Colonic mucosa (tissue), 4 donors: ENCODE results near the gene COL4A4. TPM values are rescaled to one million over a fixed set of nuclear protein-coding genes. Genes with fewer than 3 reads are reported as not detected.

ENCODE experiments used
- DNase-seq: peaks from one replicate; pipeline ENCODE4 v3.0.0-alpha.2; 2020
- H3K27ac ChIP-seq: fragments of 200-600 bp; one replicate; pipeline ENCODE4 v1.8.0; 2021
- H3K27me3 ChIP-seq: fragments of 200-600 bp; one replicate; pipeline ENCODE4 v1.8.0; 2021
- H3K36me3 ChIP-seq: fragments of 200-600 bp; one replicate; pipeline ENCODE4 v1.8.0; 2021
- H3K4me1 ChIP-seq: fragments of 200-600 bp; one replicate; pipeline ENCODE4 v1.8.0; 2021; ENCODE audit warnings: mild to moderate bottlenecking
- H3K4me3 ChIP-seq: fragments of 200-600 bp; one replicate; pipeline ENCODE4 v1.8.0; 2021
- H3K9ac ChIP-seq, 2 donors: one replicate each; pipeline ENCODE4 v1.7.0; 2013; ENCODE audit warnings: control low read depth in 2 of 2, low read depth in 2 of 2, low read length in 2 of 2
- H3K9me3 ChIP-seq: fragments of 200-600 bp; one replicate; pipeline ENCODE4 v1.8.0; 2021
- intact Hi-C: fragments of 100-400 bp; cut with DNase I; formaldehyde crosslinking; loops from one replicate; pipeline ENCODE4 v1.14.1; 2022
- total RNA-seq, 2 donors: library from RNA; stranded (reverse); fragmentation: NEBNext Ultra II Directional in 1 of 2; extraction: Animal tissue kit (Norgen Biotek cat#: 25700) in 1 of 2; gene quantifications; one replicate each; pipeline ENCODE4 v1.2.1, GENCODE V29; 2021
- TF ChIP-seq, protein P1 (sequence below): fragments of 200-600 bp; IDR thresholded peaks from one replicate; pipeline ENCODE4 v1.8.0; 2022; ENCODE audit warnings: antibody characterized with exemption, mild to moderate bottlenecking
- donor health status: healthy.
- donor health status: DM: no; HTN: no; CAD: no.
- donor health status: DM: no; HTN: no; CAD: no.

The COL4A4 gene
- total RNA-seq, 2 donors from 2014 or later: 0.40 to 0.93 TPM

DNA sequence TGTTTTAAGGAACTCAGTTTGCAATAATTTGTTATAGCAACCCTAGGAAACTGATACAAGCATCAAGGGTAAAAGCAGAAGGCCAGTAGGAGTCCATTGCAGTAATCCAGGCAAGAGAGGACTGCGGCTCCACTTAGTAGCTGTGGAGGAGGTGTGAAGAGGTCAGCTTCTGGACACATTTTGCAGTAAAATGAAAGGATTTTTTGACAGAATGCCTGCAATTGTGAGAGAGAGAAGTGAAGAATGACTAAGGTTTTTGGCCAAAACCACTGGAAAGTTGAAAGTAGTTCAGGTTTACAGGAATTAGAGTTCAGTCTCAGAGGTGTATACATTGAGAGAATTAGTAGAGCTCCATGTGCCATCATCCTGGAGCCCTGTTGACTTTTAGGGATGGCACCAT lies 198.6 kb downstream of the COL4A4 start:
- no peaks in the 10 kb centered on the region for H3K27me3 ChIP-seq
- TF ChIP-seq, protein P1, sequence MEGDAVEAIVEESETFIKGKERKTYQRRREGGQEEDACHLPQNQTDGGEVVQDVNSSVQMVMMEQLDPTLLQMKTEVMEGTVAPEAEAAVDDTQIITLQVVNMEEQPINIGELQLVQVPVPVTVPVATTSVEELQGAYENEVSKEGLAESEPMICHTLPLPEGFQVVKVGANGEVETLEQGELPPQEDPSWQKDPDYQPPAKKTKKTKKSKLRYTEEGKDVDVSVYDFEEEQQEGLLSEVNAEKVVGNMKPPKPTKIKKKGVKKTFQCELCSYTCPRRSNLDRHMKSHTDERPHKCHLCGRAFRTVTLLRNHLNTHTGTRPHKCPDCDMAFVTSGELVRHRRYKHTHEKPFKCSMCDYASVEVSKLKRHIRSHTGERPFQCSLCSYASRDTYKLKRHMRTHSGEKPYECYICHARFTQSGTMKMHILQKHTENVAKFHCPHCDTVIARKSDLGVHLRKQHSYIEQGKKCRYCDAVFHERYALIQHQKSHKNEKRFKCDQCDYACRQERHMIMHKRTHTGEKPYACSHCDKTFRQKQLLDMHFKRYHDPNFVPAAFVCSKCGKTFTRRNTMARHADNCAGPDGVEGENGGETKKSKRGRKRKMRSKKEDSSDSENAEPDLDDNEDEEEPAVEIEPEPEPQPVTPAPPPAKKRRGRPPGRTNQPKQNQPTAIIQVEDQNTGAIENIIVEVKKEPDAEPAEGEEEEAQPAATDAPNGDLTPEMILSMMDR: no peak
- H3K4me3 ChIP-seq: no peak overlapping the region
- no peak overlapping the region for H3K27ac ChIP-seq
- no peaks in the 10 kb centered on the region for H3K4me1 ChIP-seq
- no peak overlapping the region for H3K9ac ChIP-seq
- no peaks in the 10 kb centered on the region for H3K36me3 ChIP-seq
- intact Hi-C loops: no loop called here
- DNase-seq: no peak
- H3K9me3 ChIP-seq: no peaks in the 10 kb centered on the region

DNA sequence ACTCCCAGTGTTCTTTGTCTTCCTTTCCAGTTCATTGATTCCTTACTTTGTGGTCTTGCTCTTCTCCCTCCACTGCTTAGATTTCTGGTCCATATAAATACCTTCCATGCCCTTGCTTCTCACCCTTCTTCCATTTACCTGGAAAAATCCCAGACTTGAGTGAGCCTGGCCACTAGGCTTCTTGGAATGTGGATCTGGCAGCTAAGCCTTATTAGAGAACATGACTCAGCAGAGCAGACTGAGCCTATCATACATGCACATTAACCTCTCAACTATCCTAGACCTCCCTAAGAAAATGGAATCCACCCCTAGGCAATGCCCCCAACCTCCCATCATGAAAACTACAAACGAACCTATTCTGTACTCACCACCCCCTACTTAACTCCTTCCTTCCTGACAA lies 200.5 kb downstream of the COL4A4 start:
- no peaks in the 10 kb centered on the region for H3K9me3 ChIP-seq
- no peak overlapping the region for H3K27ac ChIP-seq
- H3K4me1 ChIP-seq: no peaks in the 10 kb centered on the region
- no peaks in the 10 kb centered on the region for H3K36me3 ChIP-seq
- no peak overlapping the region for H3K9ac ChIP-seq
- DNase-seq: no peak
- no peak overlapping the region for H3K4me3 ChIP-seq
- H3K27me3 ChIP-seq: no peaks in the 10 kb centered on the region
- intact Hi-C loops: no loop called here
- TF ChIP-seq, protein P1: no peak

DNA sequence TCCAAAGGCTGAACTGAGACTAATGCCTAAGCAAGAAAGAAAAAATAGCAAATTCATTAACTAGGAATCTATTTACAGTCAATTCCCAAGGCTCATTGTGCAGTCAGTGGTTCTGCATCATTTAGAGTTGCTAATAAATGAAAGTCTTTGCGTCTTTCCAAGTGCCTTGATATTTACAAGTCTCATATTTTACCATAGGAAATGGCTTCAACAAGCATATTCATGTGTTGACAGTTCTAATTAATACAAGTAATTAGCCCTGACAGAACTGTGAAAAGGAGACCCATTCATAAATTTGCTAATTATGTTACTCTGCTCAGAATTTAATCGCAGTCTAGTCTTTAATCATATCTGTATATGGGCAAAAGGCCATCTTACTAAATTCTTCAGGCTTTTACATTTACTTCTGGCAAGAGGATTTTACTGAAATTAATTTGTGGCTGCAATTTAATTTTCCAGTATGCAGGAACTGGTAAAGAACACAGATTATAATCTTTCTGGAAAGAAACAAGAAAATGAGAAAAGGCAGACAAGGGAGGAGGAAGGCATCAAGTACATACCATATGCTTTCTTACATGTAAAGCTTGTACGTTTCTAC lies 201.7 kb downstream of the COL4A4 start:
- Histone ChIP-seq H3K36me3 (no peaks in the 10 kb centered on the region), H3K27ac (no peak overlapping the region), H3K4me3 (no peak overlapping the region), H3K4me1 (no peaks in the 10 kb centered on the region), H3K9ac (no peak overlapping the region), H3K27me3 (no peaks in the 10 kb centered on the region), H3K9me3 (no peaks in the 10 kb centered on the region)
- intact Hi-C loops: no loop called here
- DNase-seq: no peak
- TF ChIP-seq, protein P1: no peak

DNA sequence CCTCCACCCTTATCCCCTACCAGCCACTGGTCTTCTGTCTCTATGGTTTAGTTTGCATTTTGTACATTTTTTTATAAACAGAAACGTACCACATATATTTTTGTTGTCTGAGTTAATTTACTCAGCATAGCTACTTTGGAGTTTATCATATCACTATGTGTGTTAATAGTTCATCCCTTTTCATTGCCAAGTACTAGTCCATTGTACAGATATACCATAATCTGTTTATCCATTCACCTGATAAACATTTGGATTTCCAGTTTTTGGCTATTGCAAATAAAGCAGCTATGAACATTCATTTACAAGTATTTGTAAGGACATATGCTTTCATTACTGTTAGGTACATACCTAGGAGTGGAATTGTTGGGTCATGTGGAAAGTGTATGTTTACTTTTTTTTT lies 204.6 kb downstream of the COL4A4 start:
- Histone ChIP-seq H3K27ac (no peak overlapping the region), H3K9me3 (no peaks in the 10 kb centered on the region), H3K36me3 (no peaks in the 10 kb centered on the region), H3K27me3 (no peaks in the 10 kb centered on the region), H3K9ac (no peak overlapping the region), H3K4me1 (no peaks in the 10 kb centered on the region), H3K4me3 (no peak overlapping the region)
- intact Hi-C loops: no loop called here
- DNase-seq: no peak
- TF ChIP-seq, protein P1: no peak

DNA sequence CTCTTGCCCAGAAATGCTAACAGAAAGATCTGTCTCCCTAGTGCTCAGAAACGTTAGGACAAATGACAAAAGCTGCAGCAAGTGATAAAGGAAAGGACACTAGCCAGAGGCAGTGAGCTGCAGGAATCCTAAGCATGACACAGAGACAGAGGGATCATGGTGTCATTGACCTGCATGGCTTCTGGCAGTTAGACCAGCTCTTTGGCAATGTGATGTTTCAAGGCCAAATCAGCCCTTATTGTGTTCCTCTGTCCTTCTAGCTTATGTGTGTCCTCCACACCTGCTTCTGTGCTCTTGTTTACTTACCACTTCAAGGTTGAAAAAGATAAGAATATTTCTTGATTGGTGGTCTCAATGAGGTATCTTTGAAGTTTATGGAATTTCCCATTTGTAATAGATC lies 207.3 kb downstream of the COL4A4 start:
- Histone ChIP-seq H3K9me3 (no peaks in the 10 kb centered on the region), H3K36me3 (no peaks in the 10 kb centered on the region), H3K27me3 (no peaks in the 10 kb centered on the region), H3K4me1 (no peaks in the 10 kb centered on the region), H3K27ac (no peak overlapping the region), H3K4me3 (no peak overlapping the region), H3K9ac (no peak overlapping the region)
- DNase-seq: no peak
- intact Hi-C loops: no loop called here
- TF ChIP-seq, protein P1: no peak
